SK-N-SH treated with all-trans-retinoic acid at 6 μM for 48 hours (cell line): ENCODE measurements around the gene RASA3.

ENCODE experiments used
- ATAC-seq: fragments of 200-7000 bp; cut with Tn5 transposase; 3 replicates; pipeline ENCODE4 v1.9.1; 2020; ENCODE audit warnings: mild to moderate bottlenecking, moderate library complexity
- ARNTL ChIP-seq: fragments of 450-650 bp; formaldehyde crosslinking; IDR thresholded peaks from 2 replicates; pipeline ENCODE4 v1.5.0; 2020; ENCODE audit warnings: low read depth, mild to moderate bottlenecking, moderate library complexity, borderline replicate concordance
- BACH2 ChIP-seq: fragments of 250-450 bp; sonication (Bioruptor Pico); IDR thresholded peaks from 2 replicates; pipeline ENCODE4 v1.9.0; 2021; ENCODE audit warnings: mild to moderate bottlenecking, borderline replicate concordance
- ESRRG ChIP-seq: fragments of 250-450 bp; sonication (Bioruptor Pico); IDR thresholded peaks from 2 replicates; pipeline ENCODE4 v1.6.1; 2021; ENCODE audit warnings: mild to moderate bottlenecking
- GLIS3 ChIP-seq: fragments of 250-450 bp; sonication (Bioruptor Pico); IDR thresholded peaks from 2 replicates; pipeline ENCODE4 v1.5.0; 2020; ENCODE audit warnings: mild to moderate bottlenecking, moderate library complexity
- ISL1 ChIP-seq: fragments of 250-450 bp; sonication (Bioruptor Pico); IDR thresholded peaks from 2 replicates; pipeline ENCODE4 v2.1.2; 2022; ENCODE audit warnings: mild to moderate bottlenecking, moderate library complexity
- OSR1 ChIP-seq: fragments of 250-450 bp; sonication (Bioruptor Pico); IDR thresholded peaks from 2 replicates; pipeline ENCODE4 v1.8.0; 2022; ENCODE audit warnings: moderate library complexity, mild to moderate bottlenecking, inconsistent platforms
- PPARA ChIP-seq: fragments of 250-450 bp; sonication (Bioruptor Pico); IDR thresholded peaks from 2 replicates; pipeline ENCODE4 v1.5.0; 2020; ENCODE audit warnings: mild to moderate bottlenecking, borderline replicate concordance
- RARB ChIP-seq: fragments of 250-450 bp; sonication (Bioruptor Pico); IDR thresholded peaks from 2 replicates; pipeline ENCODE4 v1.8.0; 2021; ENCODE audit warnings: mild to moderate bottlenecking, moderate library complexity
- SNAI2 ChIP-seq: fragments of 250-450 bp; sonication (Bioruptor Pico); IDR thresholded peaks from 2 replicates; pipeline ENCODE4 v1.5.0; 2020; ENCODE audit warnings: mild to moderate bottlenecking, moderate library complexity
- TCF4 ChIP-seq: fragments of 250-450 bp; sonication (Bioruptor Pico); IDR thresholded peaks from 2 replicates; pipeline ENCODE4 v1.8.0; 2021; ENCODE audit warnings: mild to moderate bottlenecking, moderate library complexity, borderline replicate concordance
- TOX ChIP-seq: fragments of 250-450 bp; sonication (Bioruptor Pico); IDR thresholded peaks from 2 replicates; pipeline ENCODE4 v1.8.0; 2021; ENCODE audit warnings: mild to moderate bottlenecking, moderate library complexity, borderline replicate concordance
- ZC3H10 ChIP-seq: fragments of 250-450 bp; sonication (Bioruptor Pico); IDR thresholded peaks from 2 replicates; pipeline ENCODE4 v1.5.1; 2021; ENCODE audit warnings: mild to moderate bottlenecking, moderate library complexity
- ZFP3 ChIP-seq: fragments of 250-450 bp; sonication (Bioruptor Pico); IDR thresholded peaks from 2 replicates; pipeline ENCODE4 v1.5.0; 2020; ENCODE audit warnings: mild to moderate bottlenecking, moderate library complexity
- ZNF70 ChIP-seq: fragments of 450-650 bp; formaldehyde crosslinking; IDR thresholded peaks from 2 replicates; pipeline ENCODE4 v1.5.0; 2020; ENCODE audit warnings: mild to moderate bottlenecking, moderate library complexity
- TF ChIP-seq, protein P1 (sequence below): fragments of 250-450 bp; sonication (Bioruptor Pico); IDR thresholded peaks from 2 replicates; pipeline ENCODE4 v1.8.0; 2021; ENCODE audit warnings: low read depth, mild to moderate bottlenecking, moderate library complexity, borderline replicate concordance
- TF ChIP-seq, protein P2 (sequence below): fragments of 250-450 bp; sonication (Bioruptor Pico); IDR thresholded peaks from 2 replicates; pipeline ENCODE4 v1.8.0; 2020; ENCODE audit warnings: mild to moderate bottlenecking, moderate library complexity, borderline replicate concordance
- TF ChIP-seq, protein P3 (sequence below): fragments of 250-450 bp; sonication (Bioruptor Pico); IDR thresholded peaks from 2 replicates; pipeline ENCODE4 v1.5.1; 2021; ENCODE audit warnings: mild to moderate bottlenecking, moderate library complexity
- TF ChIP-seq, protein P4 (sequence below): fragments of 250-450 bp; sonication (Bioruptor Pico); IDR thresholded peaks from 2 replicates; pipeline ENCODE4 v1.5.1; 2020; ENCODE audit warnings: low read depth, mild to moderate bottlenecking, moderate library complexity

The RASA3 gene

DNA sequence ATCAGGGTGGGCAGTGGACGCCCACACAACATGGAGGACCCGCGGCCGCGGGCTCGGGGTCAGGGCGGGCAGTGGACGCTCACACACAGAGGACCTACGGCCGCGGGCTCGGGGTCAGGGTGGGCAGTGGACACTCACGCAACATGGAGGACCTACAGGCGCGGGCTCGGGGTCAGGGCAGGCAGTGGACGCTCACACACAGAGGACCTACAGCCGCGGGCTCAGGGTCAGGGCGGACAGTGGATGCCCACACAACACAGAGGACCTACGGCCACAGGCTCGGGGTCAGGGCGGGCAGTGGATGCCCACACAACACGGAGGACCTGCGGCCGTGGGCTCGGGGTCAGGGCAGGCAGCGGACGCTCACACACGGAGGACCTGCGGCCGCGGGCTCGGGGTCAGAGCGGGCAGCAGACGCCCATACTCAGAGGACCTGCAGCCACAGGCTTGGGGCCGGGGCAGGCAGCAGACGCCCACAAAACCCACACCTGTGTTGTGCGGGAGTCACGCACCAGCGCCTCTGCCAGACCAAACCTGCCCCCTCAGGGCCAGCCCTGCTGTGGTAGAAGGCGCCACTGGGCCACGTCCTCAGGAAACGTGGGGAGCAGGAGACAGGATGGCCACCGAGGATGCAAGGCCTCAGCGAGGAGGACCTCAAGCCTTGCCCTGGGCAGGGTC lies 131.0 kb downstream of the RASA3 start:
- ATAC-seq: no peak; the same call in 2 of the 3 replicates
- TF ChIP-seq ZNF70 (CRISPR knock-in tag) (no peak), GLIS3 (CRISPR knock-in tag) (no peak)

DNA sequence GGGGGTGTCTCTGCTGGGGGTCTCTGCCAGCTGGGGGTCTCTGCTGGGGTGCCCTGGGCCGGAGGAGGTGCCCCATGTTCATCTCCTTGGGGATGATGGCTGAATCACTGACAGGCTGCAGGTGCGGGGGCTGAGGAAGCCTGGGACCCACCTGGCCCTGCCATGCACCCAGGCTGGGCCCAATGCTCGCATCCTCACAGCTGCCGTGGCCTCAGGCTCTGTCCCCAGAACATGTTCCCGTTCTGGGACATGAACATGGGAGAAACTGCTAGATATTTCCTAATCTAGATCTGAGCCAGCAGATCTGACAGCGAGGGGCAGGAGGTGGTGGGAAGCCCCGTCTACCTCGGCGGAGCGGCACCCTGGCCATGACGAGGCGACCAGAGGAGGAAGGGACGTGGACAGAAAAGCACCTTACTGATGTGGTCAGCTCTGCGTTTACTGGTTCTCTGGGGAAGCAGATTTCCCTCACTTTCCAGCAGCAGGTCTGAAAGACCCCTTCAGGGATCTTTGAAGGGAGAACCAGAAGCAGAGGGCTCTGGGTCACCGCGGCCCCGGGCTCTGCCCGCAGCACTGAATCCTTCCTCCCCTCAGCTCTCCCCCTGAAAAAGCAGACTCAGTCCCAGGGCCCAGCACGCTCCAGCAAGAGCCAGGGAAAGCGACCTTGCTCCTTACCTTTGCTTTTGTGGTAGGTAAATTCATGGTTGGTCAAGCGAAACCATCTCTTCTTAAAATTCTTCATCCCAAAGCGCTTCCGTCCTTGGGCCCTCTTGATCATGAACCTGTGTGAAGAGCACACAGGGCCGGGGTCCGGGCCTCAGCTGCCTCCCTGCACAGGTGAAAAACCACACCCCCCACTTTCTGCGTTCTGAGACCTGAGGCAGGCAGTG lies 132.0 kb downstream of the RASA3 start:
- no peak for ATAC-seq
- TF ChIP-seq BACH2 (CRISPR knock-in tag) (no peak), GLIS3 (CRISPR knock-in tag) (no peak), PPARA (CRISPR knock-in tag) (no peak), ZC3H10 (CRISPR knock-in tag) (no peak), ESRRG (CRISPR knock-in tag) (no peak), TOX (CRISPR knock-in tag) (no peak), RARB (CRISPR knock-in tag) (no peak), ARNTL (CRISPR knock-in tag) (no peak), ISL1 (no peak)
- TF ChIP-seq, protein P1, sequence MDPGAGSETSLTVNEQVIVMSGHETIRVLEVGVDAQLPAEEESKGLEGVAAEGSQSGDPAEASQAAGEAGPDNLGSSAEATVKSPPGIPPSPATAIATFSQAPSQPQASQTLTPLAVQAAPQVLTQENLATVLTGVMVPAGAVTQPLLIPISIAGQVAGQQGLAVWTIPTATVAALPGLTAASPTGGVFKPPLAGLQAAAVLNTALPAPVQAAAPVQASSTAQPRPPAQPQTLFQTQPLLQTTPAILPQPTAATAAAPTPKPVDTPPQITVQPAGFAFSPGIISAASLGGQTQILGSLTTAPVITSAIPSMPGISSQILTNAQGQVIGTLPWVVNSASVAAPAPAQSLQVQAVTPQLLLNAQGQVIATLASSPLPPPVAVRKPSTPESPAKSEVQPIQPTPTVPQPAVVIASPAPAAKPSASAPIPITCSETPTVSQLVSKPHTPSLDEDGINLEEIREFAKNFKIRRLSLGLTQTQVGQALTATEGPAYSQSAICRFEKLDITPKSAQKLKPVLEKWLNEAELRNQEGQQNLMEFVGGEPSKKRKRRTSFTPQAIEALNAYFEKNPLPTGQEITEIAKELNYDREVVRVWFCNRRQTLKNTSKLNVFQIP: no peak
- TF ChIP-seq, protein P2, sequence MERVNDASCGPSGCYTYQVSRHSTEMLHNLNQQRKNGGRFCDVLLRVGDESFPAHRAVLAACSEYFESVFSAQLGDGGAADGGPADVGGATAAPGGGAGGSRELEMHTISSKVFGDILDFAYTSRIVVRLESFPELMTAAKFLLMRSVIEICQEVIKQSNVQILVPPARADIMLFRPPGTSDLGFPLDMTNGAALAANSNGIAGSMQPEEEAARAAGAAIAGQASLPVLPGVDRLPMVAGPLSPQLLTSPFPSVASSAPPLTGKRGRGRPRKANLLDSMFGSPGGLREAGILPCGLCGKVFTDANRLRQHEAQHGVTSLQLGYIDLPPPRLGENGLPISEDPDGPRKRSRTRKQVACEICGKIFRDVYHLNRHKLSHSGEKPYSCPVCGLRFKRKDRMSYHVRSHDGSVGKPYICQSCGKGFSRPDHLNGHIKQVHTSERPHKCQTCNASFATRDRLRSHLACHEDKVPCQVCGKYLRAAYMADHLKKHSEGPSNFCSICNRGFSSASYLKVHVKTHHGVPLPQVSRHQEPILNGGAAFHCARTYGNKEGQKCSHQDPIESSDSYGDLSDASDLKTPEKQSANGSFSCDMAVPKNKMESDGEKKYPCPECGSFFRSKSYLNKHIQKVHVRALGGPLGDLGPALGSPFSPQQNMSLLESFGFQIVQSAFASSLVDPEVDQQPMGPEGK (CRISPR knock-in tag): no peak
- TF ChIP-seq, protein P3, sequence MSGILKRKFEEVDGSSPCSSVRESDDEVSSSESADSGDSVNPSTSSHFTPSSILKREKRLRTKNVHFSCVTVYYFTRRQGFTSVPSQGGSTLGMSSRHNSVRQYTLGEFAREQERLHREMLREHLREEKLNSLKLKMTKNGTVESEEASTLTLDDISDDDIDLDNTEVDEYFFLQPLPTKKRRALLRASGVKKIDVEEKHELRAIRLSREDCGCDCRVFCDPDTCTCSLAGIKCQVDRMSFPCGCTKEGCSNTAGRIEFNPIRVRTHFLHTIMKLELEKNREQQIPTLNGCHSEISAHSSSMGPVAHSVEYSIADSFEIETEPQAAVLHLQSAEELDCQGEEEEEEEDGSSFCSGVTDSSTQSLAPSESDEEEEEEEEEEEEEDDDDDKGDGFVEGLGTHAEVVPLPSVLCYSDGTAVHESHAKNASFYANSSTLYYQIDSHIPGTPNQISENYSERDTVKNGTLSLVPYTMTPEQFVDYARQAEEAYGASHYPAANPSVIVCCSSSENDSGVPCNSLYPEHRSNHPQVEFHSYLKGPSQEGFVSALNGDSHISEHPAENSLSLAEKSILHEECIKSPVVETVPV: no peak
- TF ChIP-seq, protein P4, sequence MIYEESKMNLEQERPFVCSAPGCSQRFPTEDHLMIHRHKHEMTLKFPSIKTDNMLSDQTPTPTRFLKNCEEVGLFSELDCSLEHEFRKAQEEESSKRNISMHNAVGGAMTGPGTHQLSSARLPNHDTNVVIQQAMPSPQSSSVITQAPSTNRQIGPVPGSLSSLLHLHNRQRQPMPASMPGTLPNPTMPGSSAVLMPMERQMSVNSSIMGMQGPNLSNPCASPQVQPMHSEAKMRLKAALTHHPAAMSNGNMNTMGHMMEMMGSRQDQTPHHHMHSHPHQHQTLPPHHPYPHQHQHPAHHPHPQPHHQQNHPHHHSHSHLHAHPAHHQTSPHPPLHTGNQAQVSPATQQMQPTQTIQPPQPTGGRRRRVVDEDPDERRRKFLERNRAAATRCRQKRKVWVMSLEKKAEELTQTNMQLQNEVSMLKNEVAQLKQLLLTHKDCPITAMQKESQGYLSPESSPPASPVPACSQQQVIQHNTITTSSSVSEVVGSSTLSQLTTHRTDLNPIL (CRISPR knock-in tag): no peak

DNA sequence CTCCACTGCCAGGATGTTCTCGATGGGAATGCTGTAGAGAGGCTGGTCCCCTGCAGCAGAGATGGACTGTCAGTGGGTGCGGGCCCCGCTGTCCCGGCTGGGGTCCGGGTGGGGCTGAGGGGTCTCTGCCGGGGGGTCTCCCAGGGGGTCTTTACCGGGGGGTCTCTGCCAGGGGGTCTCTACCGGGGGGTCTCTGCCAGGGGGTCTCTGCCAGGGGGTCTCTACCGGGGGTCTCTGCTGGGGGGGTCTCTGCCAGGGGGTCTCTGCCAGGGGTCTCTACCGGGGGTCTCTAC lies 132.9 kb downstream of the RASA3 start:
- no peak for TF ChIP-seq TOX (CRISPR knock-in tag)
- no peak for TF ChIP-seq ARNTL (CRISPR knock-in tag)
- TF ChIP-seq ZNF70 (CRISPR knock-in tag): no peak
- no peak for TF ChIP-seq ZC3H10 (CRISPR knock-in tag)
- no peak for TF ChIP-seq GLIS3 (CRISPR knock-in tag)
- no peak for TF ChIP-seq SNAI2 (CRISPR knock-in tag)
- no peak for TF ChIP-seq TCF4
- TF ChIP-seq ESRRG (CRISPR knock-in tag): no peak
- TF ChIP-seq, protein P2 (CRISPR knock-in tag): no peak
- TF ChIP-seq RARB (CRISPR knock-in tag): no peak
- TF ChIP-seq BACH2 (CRISPR knock-in tag): no peak
- no peak for TF ChIP-seq ZFP3 (CRISPR knock-in tag)
- no peak for TF ChIP-seq OSR1 (CRISPR knock-in tag)
- TF ChIP-seq, protein P4 (CRISPR knock-in tag): no peak
- ATAC-seq: no peak
